Activated T-helper 17 cell treated with anti-CD3 and anti-CD28 coated beads, Interleukin-2, amount 50 U/mL, for 72 hours (primary cell): ENCODE measurements around the gene AASS. TPM values are rescaled to one million over a fixed set of nuclear protein-coding genes. Genes with fewer than 3 reads are reported as not detected.
"Not testable (repeated sequence)": the region's sequence is repeated elsewhere in the genome, so short reads cannot be mapped to it uniquely, and the experiment has no call there.

Experiments
- ATAC-seq: fragments of 150-1000 bp; cut with Tn5 transposase; replicated peaks from 2 replicates; pipeline ENCODE4 v1.10.0; 2021; ENCODE audit warnings: mild to moderate bottlenecking, moderate library complexity
- H3K27ac Mint-ChIP-seq: one replicate; pipeline ENCODE4 v1.8.0; 2022; ENCODE audit warnings: mixed read lengths
- H3K27me3 Mint-ChIP-seq: one replicate; pipeline ENCODE4 v1.8.0; 2022; ENCODE audit warnings: mixed read lengths
- H3K36me3 Mint-ChIP-seq: one replicate; pipeline ENCODE4 v1.8.0; 2022; ENCODE audit warnings: low read depth, mild to moderate bottlenecking, mixed read lengths
- H3K4me1 Mint-ChIP-seq: one replicate; pipeline ENCODE4 v1.8.0; 2022; ENCODE audit warnings: mixed read lengths
- H3K4me3 Mint-ChIP-seq: one replicate; pipeline ENCODE4 v1.8.0; 2022; ENCODE audit warnings: mild to moderate bottlenecking, mixed read lengths
- H3K9me3 Mint-ChIP-seq: one replicate; pipeline ENCODE4 v1.8.0; 2022; ENCODE audit warnings: mixed read lengths
- total RNA-seq, 2 donors: library from RNA; stranded (reverse); gene quantifications; one replicate each; pipeline ENCODE4 v1.2.3, GENCODE V29; 2022

Gene AASS
- total RNA-seq: 1 to 10 TPM; 2.2 to 4.4 TPM

- H3K9me3 Mint-ChIP-seq: no peaks in the 10 kb centered on the region
- peaks cover 4% of the 10 kb centered on the region for H3K36me3 Mint-ChIP-seq
- H3K4me3 Mint-ChIP-seq: peak within 1 kb of the TSS; percentile 92
- H3K27ac Mint-ChIP-seq: peak within 1 kb of the TSS; percentile 82
- peaks cover 9% of the 10 kb centered on the region for H3K4me1 Mint-ChIP-seq
- peak; percentile 99 for ATAC-seq
- H3K27me3 Mint-ChIP-seq: peaks cover 13% of the 10 kb centered on the region
These were observed at the start of gene AASS for GRCh38 chr7:122143751-122144711. TSS of gene AASS (minus strand) at chr7:122144249. CDS start at chr7:122133726, 10,523 bp downstream.

GRCh38 chr7:122188785-122189184 lies 44.7 kb upstream of the AASS start:
- H3K27me3 Mint-ChIP-seq: peaks cover 2% of the 10 kb centered on the region
- no peak overlapping the region for H3K4me3 Mint-ChIP-seq
- H3K9me3 Mint-ChIP-seq: peaks cover 3% of the 10 kb centered on the region
- H3K4me1 Mint-ChIP-seq: no peaks in the 10 kb centered on the region
- no peak for ATAC-seq
- H3K36me3 Mint-ChIP-seq: no peaks in the 10 kb centered on the region
- H3K27ac Mint-ChIP-seq: no peak overlapping the region

- ATAC-seq: no peak
- Mint-ChIP-seq H3K4me3 (no peak overlapping the region), H3K4me1 (no peaks in the 10 kb centered on the region), H3K27ac (no peak overlapping the region), H3K9me3 (peaks cover 3% of the 10 kb centered on the region), H3K36me3 (no peaks in the 10 kb centered on the region), H3K27me3 (peaks cover 9% of the 10 kb centered on the region)
These were observed 39.1 kb upstream of the AASS start for GRCh38 chr7:122183106-122183505.

GRCh38 chr7:122182081-122182480 lies 38.0 kb upstream of the AASS start:
- no peaks in the 10 kb centered on the region for H3K4me1 Mint-ChIP-seq
- H3K27ac Mint-ChIP-seq: no peak overlapping the region
- no peaks in the 10 kb centered on the region for H3K36me3 Mint-ChIP-seq
- H3K27me3 Mint-ChIP-seq: peaks cover 9% of the 10 kb centered on the region
- no peak overlapping the region for H3K4me3 Mint-ChIP-seq
- H3K9me3 Mint-ChIP-seq: peaks cover 3% of the 10 kb centered on the region
- no peak for ATAC-seq

GRCh38 chr7:122172144-122172543 lies 28.1 kb upstream of the AASS start:
- not testable (repeated sequence) for ATAC-seq, H3K27ac Mint-ChIP-seq, H3K36me3 Mint-ChIP-seq, H3K4me3 Mint-ChIP-seq, H3K4me1 Mint-ChIP-seq, H3K9me3 Mint-ChIP-seq, H3K27me3 Mint-ChIP-seq

- H3K9me3 Mint-ChIP-seq: no peaks in the 10 kb centered on the region
- no peaks in the 10 kb centered on the region for H3K36me3 Mint-ChIP-seq
- no peaks in the 10 kb centered on the region for H3K4me1 Mint-ChIP-seq
- H3K4me3 Mint-ChIP-seq: no peak overlapping the region
- H3K27me3 Mint-ChIP-seq: no peaks in the 10 kb centered on the region
- H3K27ac Mint-ChIP-seq: no peak overlapping the region
- ATAC-seq: no peak
These were observed 22.7 kb upstream of the AASS start for GRCh38 chr7:122166740-122167139.

- H3K27me3 Mint-ChIP-seq: no peaks in the 10 kb centered on the region
- no peak for ATAC-seq
- H3K4me3 Mint-ChIP-seq: no peak overlapping the region
- H3K36me3 Mint-ChIP-seq: no peaks in the 10 kb centered on the region
- H3K4me1 Mint-ChIP-seq: no peaks in the 10 kb centered on the region
- H3K9me3 Mint-ChIP-seq: no peaks in the 10 kb centered on the region
- H3K27ac Mint-ChIP-seq: no peak overlapping the region
These were observed 22.2 kb upstream of the AASS start for GRCh38 chr7:122166275-122166674.

- Mint-ChIP-seq H3K4me1 (no peaks in the 10 kb centered on the region), H3K27me3 (no peaks in the 10 kb centered on the region), H3K9me3 (no peaks in the 10 kb centered on the region), H3K4me3 (no peak overlapping the region), H3K27ac (no peak overlapping the region), H3K36me3 (no peaks in the 10 kb centered on the region)
- ATAC-seq: no peak
These were observed 17.6 kb upstream of the AASS start for GRCh38 chr7:122161628-122162027.

- H3K4me1 Mint-ChIP-seq: no peaks in the 10 kb centered on the region
- no peaks in the 10 kb centered on the region for H3K9me3 Mint-ChIP-seq
- H3K27ac Mint-ChIP-seq: no peak overlapping the region
- ATAC-seq: no peak
- no peaks in the 10 kb centered on the region for H3K36me3 Mint-ChIP-seq
- H3K27me3 Mint-ChIP-seq: no peaks in the 10 kb centered on the region
- no peak overlapping the region for H3K4me3 Mint-ChIP-seq
These were observed 11.5 kb upstream of the AASS start for GRCh38 chr7:122155566-122155965.

GRCh38 chr7:122148878-122149277 lies 4.8 kb upstream of the AASS start:
- Mint-ChIP-seq H3K36me3 (peaks cover 4% of the 10 kb centered on the region), H3K27ac (no peak overlapping the region)

GRCh38 chr7:122148081-122148480 lies 4.0 kb upstream of the AASS start:
- H3K4me1 Mint-ChIP-seq: peaks cover 8% of the 10 kb centered on the region
- peaks cover 4% of the 10 kb centered on the region for H3K36me3 Mint-ChIP-seq
- H3K9me3 Mint-ChIP-seq: no peaks in the 10 kb centered on the region
- ATAC-seq: no peak
- no peak overlapping the region for H3K27ac Mint-ChIP-seq
- no peak overlapping the region for H3K4me3 Mint-ChIP-seq
- H3K27me3 Mint-ChIP-seq: peaks cover 13% of the 10 kb centered on the region

More at GRCh38 chr7:122148878-122149277, 4.8 kb upstream of the AASS start:
- no peak overlapping the region for H3K4me3 Mint-ChIP-seq
- H3K4me1 Mint-ChIP-seq: peaks cover 4% of the 10 kb centered on the region
- ATAC-seq: no peak
- H3K27me3 Mint-ChIP-seq: peaks cover 13% of the 10 kb centered on the region
- no peaks in the 10 kb centered on the region for H3K9me3 Mint-ChIP-seq

GRCh38 chr7:122145937-122146645 lies 2.0 kb upstream of the AASS start:
- peak overlapping the region; percentile 14 for H3K4me3 Mint-ChIP-seq
- peaks cover 13% of the 10 kb centered on the region for H3K27me3 Mint-ChIP-seq
- no peak for ATAC-seq
- peaks cover 9% of the 10 kb centered on the region for H3K4me1 Mint-ChIP-seq
- no peaks in the 10 kb centered on the region for H3K9me3 Mint-ChIP-seq
- peaks cover 4% of the 10 kb centered on the region for H3K36me3 Mint-ChIP-seq
- no peak overlapping the region for H3K27ac Mint-ChIP-seq

- peaks cover 13% of the 10 kb centered on the region for H3K27me3 Mint-ChIP-seq
- ATAC-seq: peak; percentile 17
- H3K4me1 Mint-ChIP-seq: peaks cover 11% of the 10 kb centered on the region
These were observed 686 bp downstream of the AASS start for GRCh38 chr7:122143376-122143750.

GRCh38 chr7:122140918-122141317 lies 3.1 kb downstream of the AASS start:
- Mint-ChIP-seq H3K4me3 (no peak overlapping the region), H3K36me3 (peaks cover 4% of the 10 kb centered on the region), H3K27me3 (peaks cover 5% of the 10 kb centered on the region), H3K9me3 (no peaks in the 10 kb centered on the region), H3K4me1 (peaks cover 26% of the 10 kb centered on the region), H3K27ac (no peak overlapping the region)
- ATAC-seq: no peak

More at GRCh38 chr7:122143376-122143750, 686 bp downstream of the AASS start:
- H3K36me3 Mint-ChIP-seq: peaks cover 4% of the 10 kb centered on the region
- no peaks in the 10 kb centered on the region for H3K9me3 Mint-ChIP-seq
- peak overlapping the region; percentile 82 for H3K27ac Mint-ChIP-seq
- peak overlapping the region; percentile 92 for H3K4me3 Mint-ChIP-seq
